Transverse colon (tissue), 4 donors: Measurements from ENCODE around the gene RET.

Experiments
- POLR2AphosphoS5 ChIP-seq, 3 donors: sonication (generic); formaldehyde crosslinking; IDR thresholded peaks; one replicate each; pipeline ENCODE4 v1.6.1; 2016; ENCODE audit warnings: antibody characterized with exemption in 3 of 3
- TF ChIP-seq, protein P1 (sequence below), 5 experiments: fragments of 200-600 bp in 3 of 5; fragments of 450-650 bp in 2 of 5; sonication (generic) in 3 of 5; IDR thresholded peaks; 1 replicate in 2 of 5; 2 replicates in 3 of 5; pipeline ENCODE4 v1.5.1; 2016 to 2017; ENCODE audit warnings: antibody characterized with exemption in 5 of 5, inconsistent platforms in 3 of 5, mild to moderate bottlenecking in 2 of 5, moderate library complexity in 1 of 5

DNA sequence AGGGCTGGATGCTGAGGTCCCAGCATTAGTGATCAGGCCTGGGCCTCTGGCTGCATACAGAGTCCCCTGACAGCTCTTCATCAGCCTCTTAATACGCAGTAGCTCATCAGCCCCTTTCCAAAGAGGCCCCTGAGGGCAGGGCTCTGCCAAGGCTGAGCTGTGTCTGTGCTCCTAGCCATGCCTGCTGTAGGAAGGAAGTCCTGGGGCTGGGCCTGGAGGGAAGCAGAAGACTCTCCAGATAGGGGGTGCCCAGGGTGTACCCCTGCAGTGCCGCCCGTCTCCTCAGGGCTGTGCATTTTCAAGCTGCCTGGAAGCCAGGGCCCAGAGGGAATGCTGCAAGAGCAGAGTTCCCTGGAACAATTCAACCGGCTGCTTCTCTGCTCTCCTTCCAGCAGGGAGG, 7.3 kb upstream of the RET start:
- no peak for TF ChIP-seq POLR2AphosphoS5 (IDR thresholded peaks at IDR 0.05)
- TF ChIP-seq, protein P1, sequence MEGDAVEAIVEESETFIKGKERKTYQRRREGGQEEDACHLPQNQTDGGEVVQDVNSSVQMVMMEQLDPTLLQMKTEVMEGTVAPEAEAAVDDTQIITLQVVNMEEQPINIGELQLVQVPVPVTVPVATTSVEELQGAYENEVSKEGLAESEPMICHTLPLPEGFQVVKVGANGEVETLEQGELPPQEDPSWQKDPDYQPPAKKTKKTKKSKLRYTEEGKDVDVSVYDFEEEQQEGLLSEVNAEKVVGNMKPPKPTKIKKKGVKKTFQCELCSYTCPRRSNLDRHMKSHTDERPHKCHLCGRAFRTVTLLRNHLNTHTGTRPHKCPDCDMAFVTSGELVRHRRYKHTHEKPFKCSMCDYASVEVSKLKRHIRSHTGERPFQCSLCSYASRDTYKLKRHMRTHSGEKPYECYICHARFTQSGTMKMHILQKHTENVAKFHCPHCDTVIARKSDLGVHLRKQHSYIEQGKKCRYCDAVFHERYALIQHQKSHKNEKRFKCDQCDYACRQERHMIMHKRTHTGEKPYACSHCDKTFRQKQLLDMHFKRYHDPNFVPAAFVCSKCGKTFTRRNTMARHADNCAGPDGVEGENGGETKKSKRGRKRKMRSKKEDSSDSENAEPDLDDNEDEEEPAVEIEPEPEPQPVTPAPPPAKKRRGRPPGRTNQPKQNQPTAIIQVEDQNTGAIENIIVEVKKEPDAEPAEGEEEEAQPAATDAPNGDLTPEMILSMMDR (IDR thresholded peaks at IDR 0.05), result no peak
